GM12878 (cell line): ENCODE data around the gene WDR59. TPM values are rescaled to one million over a fixed set of nuclear protein-coding genes. Genes with fewer than 3 reads are reported as not detected.
A peak's percentile ranks its signal among the peaks of the same experiment; 100 is the strongest.

Experiments
- ATAC-seq: fragments of 200-7000 bp; cut with Tn5 transposase; 3 replicates; pipeline ENCODE4 v1.9.1; 2020; ENCODE audit warnings: mild to moderate bottlenecking, moderate library complexity
- BruUV-seq: library from RNA; stranded (reverse); fragments of 400-500 nt; replicated peaks from 2 replicates; lab custom pipeline; 2021; lab: Mats Ljungman, UMichigan
- CTCF ChIA-PET: fragments of 300-600 bp; sonication (Branson Sonifier 250); formaldehyde crosslinking; extraction: SDS; loops from one replicate; lab custom pipeline; 2021; ENCODE audit warnings: inconsistent platforms; lab: Yijun Ruan, JAX
- POLR2A ChIA-PET: fragments of 350-600 bp; formaldehyde crosslinking; extraction: SDS; loops from one replicate; lab custom pipeline; 2021; ENCODE audit warnings: inconsistent platforms; lab: Charles Lee
- RAD21 ChIA-PET: fragments of 300-600 bp; sonication (Branson Sonifier 250); formaldehyde crosslinking; loops from one replicate; lab custom pipeline; 2023; ENCODE audit warnings: antibody characterized with exemption; ENCODE audit not compliant: unreplicated experiment; lab: Charles Lee
- SMC1A ChIA-PET: fragments of 300-600 bp; sonication (Branson Sonifier 250); formaldehyde crosslinking; loops from one replicate; lab custom pipeline; 2023; ENCODE audit not compliant: unreplicated experiment, uncharacterized antibody; lab: Charles Lee
- DNase-seq: peaks from one replicate; pipeline ENCODE4 v3.0.0-alpha.2; 2011; ENCODE audit warnings: low read depth, low spot score
- FAIRE-seq: peaks from 3 replicates; lab custom pipeline; 2011; peaks lifted over from hg19 to GRCh38; lab: Jason Lieb, UNC
- H2AFZ ChIP-seq: 2 replicates; pipeline ENCODE4 v1.6.0; 2011; ENCODE audit warnings: low read depth, low read length, control low read depth; ENCODE audit not compliant: control insufficient read depth
- H3K27ac ChIP-seq: 2 replicates; pipeline ENCODE4 v1.5.1; 2011; ENCODE audit warnings: control low read depth; ENCODE audit not compliant: control insufficient read depth, insufficient read depth
- H3K27me3 ChIP-seq, 2 experiments: replicated peaks in 1 of 2; 2 replicates each; pipeline versions ENCODE4 v1.6.0 to v1.6.1; 2011; ENCODE audit warnings: low read length in 1 of 2; ENCODE audit not compliant: control insufficient read depth in 2 of 2, insufficient read depth in 2 of 2
- H3K36me3 ChIP-seq, 2 experiments: 2 replicates each; pipeline ENCODE4 v1.5.1; 2011; ENCODE audit warnings: low read length in 1 of 2; ENCODE audit not compliant: control insufficient read depth in 2 of 2, insufficient read depth in 2 of 2
- H3K4me1 ChIP-seq: 2 replicates; pipeline ENCODE4 v1.6.1; 2011; ENCODE audit warnings: mild to moderate bottlenecking, low read length, moderate library complexity, mixed read lengths; ENCODE audit not compliant: control insufficient read depth, insufficient read depth
- H3K4me2 ChIP-seq: 2 replicates; pipeline ENCODE4 v1.6.0; 2011; ENCODE audit warnings: control low read depth; ENCODE audit not compliant: control insufficient read depth, insufficient read depth
- H3K4me3 ChIP-seq: fragments of 200-600 bp; sonication (generic); 2 replicates; pipeline ENCODE4 v1.5.1; 2016
- H3K79me2 ChIP-seq: 2 replicates; pipeline ENCODE4 v1.6.0; 2011; ENCODE audit warnings: low read length; ENCODE audit not compliant: control insufficient read depth, insufficient read depth
- H3K9ac ChIP-seq: 2 replicates; pipeline ENCODE4 v1.8.0; 2011; ENCODE audit warnings: low read length, control low read depth, mixed read lengths; ENCODE audit not compliant: control insufficient read depth, insufficient read depth
- H3K9me3 ChIP-seq: replicated peaks from 3 replicates; pipeline ENCODE4 v1.5.1; 2011; ENCODE audit warnings: mild to moderate bottlenecking, low read length; ENCODE audit not compliant: control insufficient read depth, insufficient read depth
- H4K20me1 ChIP-seq: 2 replicates; pipeline ENCODE4 v1.6.0; 2011; ENCODE audit not compliant: control insufficient read depth, insufficient read depth
- BMI1 ChIP-seq: fragments of 450-650 bp; IDR thresholded peaks from 2 replicates; pipeline ENCODE4 v1.6.1; 2016; ENCODE audit warnings: mild to moderate bottlenecking, moderate library complexity, borderline replicate concordance
- DPF2 ChIP-seq: fragments of 450-650 bp; IDR thresholded peaks from 2 replicates; pipeline ENCODE4 v1.6.1; 2017; ENCODE audit warnings: mild to moderate bottlenecking
- GATAD2B ChIP-seq: fragments of 450-650 bp; conservative IDR thresholded peaks from 2 replicates; pipeline ENCODE4 v1.6.1; 2017; ENCODE audit warnings: low read depth, mild to moderate bottlenecking, moderate library complexity
- KLF5 ChIP-seq: fragments of 450-650 bp; IDR thresholded peaks from 2 replicates; pipeline ENCODE4 v1.6.1; 2014; ENCODE audit warnings: mild to moderate bottlenecking; ENCODE audit not compliant: partially characterized antibody
- MEF2B ChIP-seq: fragments of 450-650 bp; IDR thresholded peaks from 2 replicates; pipeline ENCODE4 v1.6.1; 2018; ENCODE audit warnings: mild to moderate bottlenecking, moderate library complexity; ENCODE audit not compliant: partially characterized antibody, poor library complexity, severe bottlenecking
- NR2C1 ChIP-seq: fragments of 450-650 bp; IDR thresholded peaks from 2 replicates; pipeline ENCODE4 v1.6.1; 2017; ENCODE audit warnings: antibody characterized with exemption, mild to moderate bottlenecking, moderate library complexity
- POU2F2 ChIP-seq: IDR thresholded peaks from 3 replicates; pipeline ENCODE4 v1.6.1; 2011; ENCODE audit warnings: low read depth, mild to moderate bottlenecking, low read length, borderline replicate concordance
- SMC3 ChIP-seq: IDR thresholded peaks from 2 replicates; pipeline ENCODE4 v1.6.1; 2011; ENCODE audit warnings: low read length, improper control_type of control experiment, borderline replicate concordance
- WGBS: methylation state at CpG from one replicate; pipeline ENCODE4 v1.1.6; 2016; ENCODE audit warnings: low lambda C conversion rate; ENCODE audit not compliant: insufficient replicate concordance, insufficient coverage; ENCODE audit errors: missing lambda C conversion rate; 5-methylcytosine and 5-hydroxymethylcytosine counted together
- in situ Hi-C: fragments of 300-500 bp; cut with MboI; formaldehyde crosslinking; loops from 9 replicates; pipeline ENCODE4 v1.14.3; 2018; ENCODE audit warnings: mixed read lengths
- intact Hi-C: fragments of 100-400 bp; cut with micrococcal nuclease; formaldehyde crosslinking; loops from one replicate; pipeline ENCODE4 v1.14.2; 2022; ENCODE audit not compliant: unreplicated experiment
- polyA plus RNA-seq, 11 experiments: library from polyadenylated mRNA; depleted of rRNA in 4 of 11; unstranded in 6 of 11; stranded (reverse) in 5 of 11; fragments of >200 nt; fragmentation: Nextera tagmentation in 4 of 11; fragmentation: Illumina TruSeq in 1 of 11; extraction: Ambion mirVana in 4 of 11; extraction: Trizol in 1 of 11; gene quantifications; 1 replicate in 1 of 11; 2 replicates in 10 of 11; pipeline versions ENCODE4 v1.2.1 to v1.2.3, GENCODE V29; 2011 to 2016; ENCODE audit warnings: inconsistent platforms in 2 of 11, missing spikeins in 2 of 11, low read depth in 1 of 11
- total RNA-seq, 4 experiments: library from RNA; depleted of rRNA in 3 of 4; stranded (reverse); fragments of >200 nt in 3 of 4; fragmentation: Illumina TruSeq in 1 of 4; extraction: Trizol in 1 of 4; gene quantifications; 2 replicates each; pipeline versions ENCODE4 v1.2.1 to v1.2.3, GENCODE V29; 2013 to 2021
- TF ChIP-seq, protein P1 (sequence below), 3 experiments: IDR thresholded peaks in 2 of 3; conservative IDR thresholded peaks in 1 of 3; 2 replicates each; pipeline ENCODE4 v1.5.1; 2011; ENCODE audit warnings: low read depth in 3 of 3, low read length in 3 of 3, mild to moderate bottlenecking in 3 of 3, control low read depth in 2 of 3, moderate library complexity in 2 of 3, inconsistent platforms in 1 of 3, mixed read lengths in 1 of 3; ENCODE audit not compliant: control insufficient read depth in 2 of 3, insufficient read depth in 1 of 3; ENCODE audit errors: extremely low read depth in 1 of 3

The WDR59 gene
- total and polyA plus RNA-seq, 10 of the 15 experiments (the other 5 are each of a cell fraction or from before 2014, with no cell fraction given), result 9.7 to 78.4 (median 24.5) TPM

DNA sequence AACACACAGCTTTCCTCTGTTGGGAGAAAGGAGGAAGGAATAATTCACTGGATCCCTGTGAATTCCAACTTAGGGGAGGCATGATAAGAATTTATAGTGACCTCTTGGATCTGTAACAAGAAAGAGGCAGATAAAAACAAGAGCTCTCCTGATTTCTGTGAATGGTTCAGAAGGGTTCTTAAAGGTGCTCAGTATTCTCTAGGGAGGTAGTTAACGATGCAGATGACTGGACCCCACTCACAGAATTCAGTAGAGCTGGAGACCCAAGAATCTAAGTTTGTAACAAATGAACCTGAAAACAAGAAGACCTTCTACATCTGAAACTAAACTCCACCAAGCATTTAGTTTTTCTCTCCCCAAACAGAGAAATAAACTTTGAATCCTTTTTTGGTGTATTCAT, 22.5 kb upstream of the WDR59 start:
- FAIRE-seq (no peak), ATAC-seq (peak; percentile 14), DNase-seq (peak; percentile 50)
- H3K4me1 ChIP-seq, result peaks cover 44% of the 10 kb centered on the region
- H3K9ac ChIP-seq, result peak overlapping the region; percentile 28
- intact Hi-C loops (no loop called here), in situ Hi-C loops (no loop called here)
- H3K9me3 ChIP-seq, result no peaks in the 10 kb centered on the region
- peak overlapping the region; percentile 80 for H3K4me2 ChIP-seq
- no peaks in the 10 kb centered on the region for H4K20me1 ChIP-seq
- H3K27ac ChIP-seq, result peak overlapping the region; percentile 66
- CTCF ChIA-PET, result interaction anchor here (1.0 to 2.1 kb wide), 7 partner anchors 9 to 104 kb away, joined by 3 to 11 read pairs (median 6); partner anchors contain the start of gene ZNRF1
- TF ChIP-seq NR2C1 (no peak), POU2F2 (no peak), MEF2B (peak; percentile 82), KLF5 (no peak), BMI1 (no peak), SMC3 (peak; percentile 15; the same call in 1 of the 2 replicates), GATAD2B (no peak), DPF2 (no peak)
- TF ChIP-seq, protein P1, sequence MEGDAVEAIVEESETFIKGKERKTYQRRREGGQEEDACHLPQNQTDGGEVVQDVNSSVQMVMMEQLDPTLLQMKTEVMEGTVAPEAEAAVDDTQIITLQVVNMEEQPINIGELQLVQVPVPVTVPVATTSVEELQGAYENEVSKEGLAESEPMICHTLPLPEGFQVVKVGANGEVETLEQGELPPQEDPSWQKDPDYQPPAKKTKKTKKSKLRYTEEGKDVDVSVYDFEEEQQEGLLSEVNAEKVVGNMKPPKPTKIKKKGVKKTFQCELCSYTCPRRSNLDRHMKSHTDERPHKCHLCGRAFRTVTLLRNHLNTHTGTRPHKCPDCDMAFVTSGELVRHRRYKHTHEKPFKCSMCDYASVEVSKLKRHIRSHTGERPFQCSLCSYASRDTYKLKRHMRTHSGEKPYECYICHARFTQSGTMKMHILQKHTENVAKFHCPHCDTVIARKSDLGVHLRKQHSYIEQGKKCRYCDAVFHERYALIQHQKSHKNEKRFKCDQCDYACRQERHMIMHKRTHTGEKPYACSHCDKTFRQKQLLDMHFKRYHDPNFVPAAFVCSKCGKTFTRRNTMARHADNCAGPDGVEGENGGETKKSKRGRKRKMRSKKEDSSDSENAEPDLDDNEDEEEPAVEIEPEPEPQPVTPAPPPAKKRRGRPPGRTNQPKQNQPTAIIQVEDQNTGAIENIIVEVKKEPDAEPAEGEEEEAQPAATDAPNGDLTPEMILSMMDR (IDR thresholded peaks at IDR 0.05 in 2 of 3, conservative IDR thresholded peaks at IDR 0.05 in 1 of 3; ENCODE audit: control insufficient read depth in 2 of 3, extremely low read depth in 1 of 3, insufficient read depth in 1 of 3, low read depth in 3 of 3, low read length in 3 of 3), result no peak
- POLR2A ChIA-PET, result interaction anchor here (0.8 to 1.3 kb wide), 4 partner anchors 10 to 104 kb away, joined by 3 read pairs; partner anchors contain the start of gene WDR59
- 0% methylated on average over 1 of the region's 1 CpG for WGBS
- H3K4me3 ChIP-seq, result peak overlapping the region; percentile 42; the same call in 1 of the 2 replicates
- peaks cover 72% of the 10 kb centered on the region for H3K79me2 ChIP-seq
- BruUV-seq, result no TSS peak
- SMC1A ChIA-PET, result interaction anchor here (0.7 to 5.4 kb wide), 10 partner anchors 9 to 104 kb away, joined by 3 to 61 read pairs (median 5); partner anchors contain the start of genes WDR59 and ZNRF1
- H3K27me3 ChIP-seq, result no peaks in the 10 kb centered on the region
- no peak overlapping the region for H2AFZ ChIP-seq
- no peaks in the 10 kb centered on the region for H3K36me3 ChIP-seq
- RAD21 ChIA-PET, result interaction anchor here (0.7 to 8.1 kb wide), 6 partner anchors 10 to 102 kb away, joined by 3 to 46 read pairs (median 4); no protein-coding TSS in a partner anchor
